ENCODE results near the gene MEG3.
"Not testable (repeated sequence)": the region's sequence is repeated elsewhere in the genome, so short reads cannot be mapped to it uniquely, and the experiment has no call there.

Gene MEG3

GRCh38 chr14:100789460-100790417 is 36.2 kb upstream of the MEG3 start:
- no peak for DNase-seq

DNA sequence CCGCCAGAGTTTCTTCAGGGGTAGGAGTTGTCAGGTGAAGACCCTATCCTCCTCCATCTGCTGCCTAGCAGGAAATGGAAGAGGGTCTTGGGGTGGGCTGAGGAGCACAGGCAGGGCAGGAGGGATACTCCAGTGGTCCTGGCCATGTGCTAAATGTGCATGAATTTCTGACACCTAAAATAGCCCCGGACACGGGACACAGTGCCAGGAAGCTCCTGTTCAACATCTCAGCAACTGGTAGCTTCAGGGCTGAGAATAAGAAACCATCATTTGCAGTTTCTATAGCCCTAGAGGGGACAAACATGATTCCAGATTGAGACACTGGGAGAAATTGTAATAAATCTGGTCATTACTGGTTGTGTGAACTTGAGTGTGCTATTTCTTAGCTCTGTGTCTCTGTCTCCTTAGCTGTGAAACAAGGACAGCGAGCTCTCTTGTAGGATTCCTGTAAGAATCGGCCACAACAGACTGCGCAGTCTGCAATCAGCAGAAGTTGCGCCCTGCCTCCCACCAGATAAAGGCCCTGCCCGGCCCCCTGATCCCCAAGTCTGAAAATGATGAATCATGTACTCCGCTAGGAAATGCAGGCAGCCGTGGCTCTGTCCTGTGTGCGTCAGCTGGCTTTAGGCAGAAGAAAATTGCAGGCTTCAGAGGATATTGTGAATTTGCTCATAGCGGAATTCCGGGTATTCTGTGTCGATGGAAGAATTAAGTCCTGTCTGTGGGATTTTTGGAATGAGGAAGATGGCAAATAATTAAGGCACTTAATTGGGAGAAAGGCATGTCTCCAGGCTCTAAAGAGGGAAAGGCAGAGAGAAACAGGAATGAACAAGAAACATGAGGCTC is 35.2 kb upstream of the MEG3 start:
- no peak for DNase-seq

DNA sequence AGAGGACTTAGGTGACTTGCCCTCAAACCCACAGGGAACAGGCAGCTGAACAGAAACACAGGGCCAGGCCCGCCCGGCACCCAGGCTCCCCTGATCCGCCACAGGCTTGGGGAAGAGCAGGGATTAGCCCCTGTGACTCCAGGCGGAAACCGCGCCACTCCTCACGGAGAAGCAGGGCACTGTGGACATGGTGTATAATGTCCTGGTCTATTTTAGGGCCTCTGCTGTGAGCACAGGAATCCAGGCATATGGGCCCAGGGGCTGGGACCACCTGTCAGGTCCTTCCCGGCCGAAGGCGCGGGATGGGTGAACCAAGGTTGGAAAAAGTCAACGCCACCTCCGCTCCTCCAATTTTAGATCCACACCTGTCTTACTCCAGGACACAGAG is 34.6 kb upstream of the MEG3 start:
- no peak for DNase-seq

- DNase-seq: no peak
Observed at GRCh38 chr14:100791995-100792394, 33.9 kb upstream of the MEG3 start.

DNA sequence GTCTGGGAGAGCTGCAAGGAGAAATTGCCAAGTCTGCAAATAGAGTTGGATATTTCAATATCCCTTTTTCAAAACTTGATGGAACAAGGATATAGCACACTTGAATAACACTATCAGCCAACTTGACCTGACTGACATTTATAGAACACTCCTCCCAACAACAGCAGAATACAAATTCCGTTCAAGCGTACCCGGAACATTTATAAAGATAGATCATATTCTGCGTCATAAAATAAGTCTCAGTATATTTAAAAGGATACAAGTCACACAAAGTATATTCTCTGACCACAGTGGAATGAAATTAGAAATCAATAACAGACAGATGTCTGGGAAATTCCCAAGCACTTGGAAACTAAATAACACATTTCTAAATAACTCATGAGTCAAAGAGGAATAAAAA is 29.0 kb upstream of the MEG3 start:
- no peak for DNase-seq

- DNase-seq: no peak
Observed at GRCh38 chr14:100800041-100800440, 25.9 kb upstream of the MEG3 start.

GRCh38 chr14:100801433-100801832 is 24.5 kb upstream of the MEG3 start:
- not testable (repeated sequence) for DNase-seq

GRCh38 chr14:100802179-100802578 is 23.7 kb upstream of the MEG3 start:
- no peak for DNase-seq

DNA sequence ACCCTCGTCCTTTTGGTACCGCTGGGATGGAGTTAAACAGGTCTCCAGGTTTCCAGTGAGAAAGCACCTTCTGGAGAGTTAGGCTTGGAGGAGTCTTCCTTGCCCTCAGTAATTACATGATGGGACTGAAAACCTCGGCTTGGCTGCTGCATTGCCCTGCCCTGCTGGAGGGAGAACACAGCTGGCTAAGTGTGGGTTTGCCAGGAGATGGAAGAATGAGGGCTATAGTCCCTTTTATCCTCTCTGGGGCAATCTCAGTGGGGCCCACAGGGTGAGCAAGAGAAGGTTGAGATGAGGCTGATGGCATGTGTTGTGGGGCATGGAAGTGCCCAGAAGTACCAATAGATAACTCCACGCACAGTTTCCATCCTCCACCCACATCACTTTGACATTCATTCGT is 23.2 kb upstream of the MEG3 start:
- no peak for DNase-seq

DNA sequence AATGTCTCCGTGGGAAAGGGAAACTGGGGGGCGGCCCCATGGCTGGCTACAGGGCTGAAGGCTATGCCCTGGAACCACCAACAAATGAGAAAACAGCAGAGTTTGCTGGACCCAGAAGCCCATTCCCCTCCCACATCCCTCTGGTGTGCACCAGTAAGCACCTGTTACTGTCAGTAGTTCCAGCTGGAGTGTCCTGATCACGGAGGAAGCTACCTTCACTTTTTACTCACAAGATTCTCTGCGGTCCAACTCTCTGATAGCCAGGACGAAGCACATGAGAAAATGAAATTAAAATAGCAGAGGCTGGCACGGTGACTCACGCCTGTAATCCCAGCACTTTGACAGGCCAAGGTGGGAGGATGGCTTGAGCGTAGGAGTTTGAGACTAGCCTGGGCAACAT is 22.7 kb upstream of the MEG3 start:
- no peak for DNase-seq

GRCh38 chr14:100803676-100804075 is 22.2 kb upstream of the MEG3 start:
- no peak for DNase-seq

DNA sequence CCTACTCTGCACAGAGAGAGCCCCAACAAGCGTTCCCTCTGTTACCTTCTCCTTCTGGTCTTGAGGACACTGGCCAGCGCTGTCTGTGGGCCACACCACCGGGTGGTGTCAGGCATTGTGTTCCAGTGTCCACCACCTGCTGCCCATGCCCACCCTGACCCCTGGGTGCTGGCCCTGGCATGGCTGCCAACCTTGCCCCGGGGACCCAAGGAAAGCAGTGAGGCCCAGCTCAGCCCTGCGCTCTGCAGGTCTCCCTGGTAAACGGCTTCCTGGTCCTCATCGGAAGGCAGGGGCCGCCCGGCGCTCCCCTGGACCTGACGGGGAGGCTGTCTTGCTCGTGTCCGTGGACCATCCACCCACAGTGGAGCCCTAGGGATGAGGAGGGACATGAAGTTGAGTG is 21.8 kb upstream of the MEG3 start:
- DNase-seq: no peak

DNA sequence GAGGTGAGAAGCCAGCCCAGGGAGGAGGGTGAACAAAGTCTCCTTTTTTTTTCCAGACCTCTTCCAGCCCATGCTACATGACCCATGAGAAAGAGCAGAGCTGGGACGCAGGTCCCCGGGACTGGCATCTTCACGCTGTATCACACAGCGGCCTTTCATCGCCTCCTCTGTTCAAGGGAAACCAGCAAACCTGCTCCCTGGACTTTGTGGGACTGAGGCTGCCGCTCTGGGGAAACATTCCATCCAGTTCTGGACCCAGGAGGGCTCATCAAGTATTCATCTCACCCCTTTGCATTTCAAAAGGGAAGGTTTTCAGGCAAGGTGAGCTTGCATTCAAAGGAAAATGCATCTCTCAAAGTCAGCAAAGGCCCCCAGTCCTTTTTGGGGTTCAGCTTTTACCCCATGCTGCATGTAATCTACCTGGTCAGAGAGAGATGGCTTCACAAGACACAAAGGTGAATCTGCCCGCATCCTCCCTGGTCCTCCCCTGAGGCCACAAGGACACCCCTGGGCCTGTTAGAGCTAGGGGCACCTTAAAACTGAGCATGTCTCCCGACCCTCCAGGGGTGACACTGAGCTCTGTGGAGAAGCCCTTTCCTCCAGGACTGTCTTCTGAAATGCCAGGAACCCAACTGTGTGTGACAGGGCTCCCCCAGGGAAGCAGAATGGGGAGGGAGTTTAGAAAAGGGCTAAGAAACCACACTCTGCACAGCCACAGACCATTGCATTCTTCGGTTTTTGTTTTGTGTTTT is 21.2 kb upstream of the MEG3 start:
- no peak for DNase-seq

DNA sequence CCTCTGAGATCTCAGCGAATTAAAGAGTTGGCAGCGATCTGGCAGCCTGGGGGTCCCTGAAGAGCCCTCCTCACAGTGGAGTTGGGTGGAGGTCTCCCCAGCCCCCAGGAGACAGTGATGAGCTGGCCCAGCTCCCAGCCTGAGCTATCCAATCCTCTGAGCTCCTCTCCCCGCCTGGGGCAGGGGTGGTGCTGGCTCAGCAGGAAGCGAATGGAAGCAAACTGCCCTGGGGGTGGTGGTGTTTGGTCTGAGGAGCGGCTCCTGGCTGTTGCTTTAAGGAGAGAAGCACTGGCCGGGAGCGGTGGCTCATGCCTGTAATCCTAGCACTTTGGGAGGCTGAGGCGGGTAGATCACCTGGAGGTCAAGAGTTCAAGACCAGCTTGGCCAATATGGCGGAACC is 19.5 kb upstream of the MEG3 start:
- DNase-seq: no peak

DNA sequence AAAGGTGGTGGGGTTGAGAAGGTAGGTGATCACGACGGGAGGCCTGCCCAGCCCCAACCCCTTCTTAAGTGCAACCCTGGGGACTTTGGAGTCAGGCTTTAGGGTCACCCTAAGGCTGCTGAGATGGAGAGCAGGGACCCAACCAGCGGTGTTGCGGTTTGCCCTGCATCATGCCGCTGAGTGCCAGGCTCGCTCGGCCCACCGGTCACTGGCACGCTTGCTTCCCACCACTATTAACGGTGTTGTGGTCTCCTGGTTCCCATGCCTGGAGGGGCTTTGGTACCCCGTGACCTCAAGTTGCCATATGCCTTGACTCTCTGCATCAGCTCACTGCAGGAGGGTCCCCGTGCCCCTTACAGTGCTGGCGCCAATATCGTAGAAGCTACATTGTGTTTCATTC is 18.4 kb upstream of the MEG3 start:
- DNase-seq: no peak

DNA sequence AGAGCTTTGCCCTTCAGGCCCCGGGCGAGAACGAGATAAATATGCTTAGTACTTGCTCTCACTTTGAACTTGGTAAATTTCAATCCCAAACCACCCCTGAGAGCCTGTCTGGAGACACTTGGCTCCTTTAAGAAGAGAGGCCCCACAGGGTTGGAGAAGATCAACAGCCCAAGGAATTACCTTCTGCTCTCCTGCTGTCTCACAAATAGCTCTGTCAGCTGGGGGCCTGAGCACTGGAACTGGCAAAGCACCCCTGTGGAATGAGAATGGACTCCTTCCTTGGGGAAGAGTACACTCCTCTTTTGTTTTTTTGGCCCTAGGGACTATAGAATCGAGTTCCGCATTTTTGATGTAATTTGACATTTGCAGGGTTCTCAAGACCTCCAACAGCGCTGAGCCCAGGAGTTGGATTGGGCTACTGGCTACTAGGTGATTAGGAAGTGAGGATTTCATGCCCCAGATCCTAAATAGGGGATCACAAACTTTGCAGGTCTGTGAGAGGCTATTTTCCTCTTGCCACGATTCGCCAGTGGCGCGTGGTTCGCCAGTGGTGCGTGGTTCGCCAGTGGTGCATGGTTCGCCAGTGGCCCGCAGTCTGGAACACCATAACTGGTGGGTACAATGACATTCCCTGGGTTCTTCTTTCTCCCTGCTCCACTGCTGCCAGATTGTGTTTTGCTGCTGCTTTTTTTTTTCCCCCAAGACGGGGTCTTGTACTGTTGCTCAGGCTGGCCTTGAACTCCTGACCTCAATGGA is 17.8 kb upstream of the MEG3 start:
- DNase-seq: no peak

GRCh38 chr14:100810435-100810834 is 15.5 kb upstream of the MEG3 start:
- DNase-seq: no peak

- DNase-seq: peak; percentile 36
Observed at GRCh38 chr14:100810861-100811461, 15.0 kb upstream of the MEG3 start.

GRCh38 chr14:100813291-100813690 is 12.6 kb upstream of the MEG3 start:
- DNase-seq: no peak

DNA sequence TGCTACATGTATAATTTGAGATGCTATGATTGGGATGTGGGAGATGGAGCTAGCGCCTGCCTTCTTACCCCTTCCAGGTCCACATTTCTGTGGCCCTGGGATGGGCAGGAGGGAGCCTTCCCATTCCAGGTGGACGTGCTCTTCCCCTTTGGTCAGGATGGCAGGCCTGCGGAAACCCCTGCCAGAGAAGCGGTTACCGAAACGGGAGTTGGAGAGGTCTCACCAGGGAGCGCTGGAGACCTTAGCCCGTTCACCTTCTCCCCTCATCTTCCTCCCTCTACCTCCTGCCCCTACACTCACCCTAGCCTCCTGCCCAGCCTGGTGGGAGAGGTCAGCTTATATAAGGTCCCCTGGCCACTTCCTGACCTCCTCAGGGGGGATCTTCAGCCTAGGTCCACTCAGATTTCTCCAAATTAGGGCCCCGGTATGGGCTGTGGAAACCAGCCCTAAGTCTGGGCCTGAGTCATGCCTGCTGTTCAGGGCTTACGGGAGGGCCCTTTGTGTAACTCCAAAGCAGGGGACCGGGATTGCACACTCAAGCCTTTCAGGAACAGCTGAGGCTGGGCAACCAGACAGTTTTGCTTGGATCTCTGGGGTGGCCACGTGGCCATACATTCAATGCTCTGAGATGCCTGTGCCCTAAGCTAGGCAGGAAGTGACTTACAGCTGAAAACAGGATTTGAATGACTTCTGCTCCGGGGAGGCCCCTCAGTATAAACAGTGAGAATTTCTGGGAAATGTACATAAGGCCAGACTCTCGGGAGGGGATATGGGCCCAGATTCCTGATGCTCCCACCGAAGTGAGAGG is 10.2 kb upstream of the MEG3 start:
- no peak for DNase-seq

DNA sequence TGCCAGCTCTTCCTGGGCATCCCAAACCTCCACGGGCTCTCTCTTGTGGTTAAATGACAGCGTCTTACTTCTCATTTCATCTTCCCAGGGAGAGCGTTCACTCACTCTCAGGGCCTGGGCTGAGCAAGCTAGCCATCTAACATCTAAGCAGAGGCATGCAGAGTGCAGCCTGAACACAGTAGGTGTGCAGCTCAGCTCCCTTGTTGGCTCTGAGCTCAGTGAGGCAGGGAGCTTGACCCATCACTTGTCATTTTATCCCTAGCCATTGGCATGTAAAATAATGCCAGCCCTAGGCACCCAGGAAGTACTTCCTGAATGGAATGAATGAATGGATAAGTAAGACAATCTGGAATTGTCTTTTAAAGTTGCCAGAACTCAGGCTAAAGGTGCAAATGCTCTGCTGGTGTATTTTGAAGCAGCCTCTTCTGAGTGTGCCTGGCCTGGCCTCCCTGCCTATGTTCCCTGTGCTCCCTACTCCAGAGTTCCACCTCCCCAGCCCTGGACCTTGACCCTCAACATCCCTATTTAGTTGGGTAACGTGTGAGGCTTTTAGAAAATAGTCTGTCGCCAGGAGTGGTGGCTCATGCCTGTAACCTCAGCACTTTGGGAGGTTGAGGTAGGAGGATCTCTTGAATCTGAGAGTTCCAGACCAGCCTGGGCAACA is 9.5 kb upstream of the MEG3 start:
- DNase-seq: no peak

Measured in GF-D8 (cell line).